Measurements from ENCODE around the gene PGAM4.
A peak's percentile ranks its signal among the peaks of the same experiment; 100 is the strongest.
"Not testable (repeated sequence)": the region's sequence is repeated elsewhere in the genome, so short reads cannot be mapped to it uniquely, and the experiment has no call there.

The PGAM4 gene

DNA sequence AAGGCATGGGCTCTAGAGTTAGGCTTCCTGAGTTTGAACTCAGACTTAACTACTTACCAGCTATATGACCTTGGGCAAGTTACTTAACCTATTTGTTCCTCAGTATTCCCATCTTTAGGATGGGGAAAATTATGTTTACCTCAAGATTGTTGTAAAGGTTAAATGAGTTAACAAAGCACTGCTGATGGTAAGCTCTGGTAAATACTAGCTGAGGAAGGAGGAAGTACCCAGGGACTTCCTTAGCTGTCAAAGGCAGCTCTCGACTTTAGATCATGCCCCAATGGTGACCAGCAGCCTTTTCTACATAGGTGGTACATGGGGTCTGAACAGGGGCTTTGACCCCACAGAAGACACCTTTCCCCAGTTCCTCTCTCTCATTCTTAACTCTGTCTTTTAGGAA lies 38.9 kb downstream of the PGAM4 start:
- Histone ChIP-seq H3K79me2 (ENCODE audit: control insufficient read depth, insufficient read depth, low read length, unreplicated experiment) (no peaks in the 10 kb centered on the region), H3K27ac (ENCODE audit: low read depth, low read length) (no peak overlapping the region), H2AFZ (ENCODE audit: low read length, unreplicated experiment) (no peak overlapping the region), H3K27me3 (ENCODE audit: insufficient read depth, low read length) (no peaks in the 10 kb centered on the region), H3K36me3 (ENCODE audit: insufficient read depth, low read length) (no peaks in the 10 kb centered on the region), H3K4me1 (ENCODE audit: control insufficient read depth, insufficient read depth, low read length, unreplicated experiment) (no peaks in the 10 kb centered on the region), H3K4me3 (ENCODE audit: low read depth, low read length) (no peak overlapping the region)

DNA sequence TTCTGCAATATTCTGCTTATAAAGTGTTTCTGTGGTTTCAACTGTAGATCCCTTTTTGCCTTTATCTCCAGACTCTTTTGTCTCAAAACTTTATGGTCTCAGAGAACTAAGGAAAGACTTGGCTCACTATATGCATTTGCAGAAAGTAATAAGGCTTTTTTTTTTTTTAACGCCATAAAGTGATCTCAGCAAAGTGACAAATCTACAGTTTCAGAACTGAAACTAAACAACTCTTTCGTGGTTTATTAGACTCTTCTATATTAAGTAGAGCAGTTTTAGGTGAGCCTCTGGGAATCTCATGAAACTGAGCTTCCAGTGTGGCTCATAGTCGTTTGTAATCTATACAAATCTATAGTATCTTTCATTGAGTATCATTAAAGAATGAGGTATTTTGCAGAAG lies 43.7 kb downstream of the PGAM4 start:
- no peaks in the 10 kb centered on the region for H3K79me2 ChIP-seq (ENCODE audit: control insufficient read depth, insufficient read depth, low read length, unreplicated experiment)
- no peaks in the 10 kb centered on the region for H3K27me3 ChIP-seq (ENCODE audit: insufficient read depth, low read length)
- no peaks in the 10 kb centered on the region for H3K36me3 ChIP-seq (ENCODE audit: insufficient read depth, low read length)
- no peak overlapping the region for H2AFZ ChIP-seq (ENCODE audit: low read length, unreplicated experiment)
- no peak overlapping the region for H3K27ac ChIP-seq (ENCODE audit: low read depth, low read length)
- peak overlapping the region; percentile 65 for H3K4me3 ChIP-seq (ENCODE audit: low read depth, low read length)
- no peaks in the 10 kb centered on the region for H3K4me1 ChIP-seq (ENCODE audit: control insufficient read depth, insufficient read depth, low read length, unreplicated experiment)

DNA sequence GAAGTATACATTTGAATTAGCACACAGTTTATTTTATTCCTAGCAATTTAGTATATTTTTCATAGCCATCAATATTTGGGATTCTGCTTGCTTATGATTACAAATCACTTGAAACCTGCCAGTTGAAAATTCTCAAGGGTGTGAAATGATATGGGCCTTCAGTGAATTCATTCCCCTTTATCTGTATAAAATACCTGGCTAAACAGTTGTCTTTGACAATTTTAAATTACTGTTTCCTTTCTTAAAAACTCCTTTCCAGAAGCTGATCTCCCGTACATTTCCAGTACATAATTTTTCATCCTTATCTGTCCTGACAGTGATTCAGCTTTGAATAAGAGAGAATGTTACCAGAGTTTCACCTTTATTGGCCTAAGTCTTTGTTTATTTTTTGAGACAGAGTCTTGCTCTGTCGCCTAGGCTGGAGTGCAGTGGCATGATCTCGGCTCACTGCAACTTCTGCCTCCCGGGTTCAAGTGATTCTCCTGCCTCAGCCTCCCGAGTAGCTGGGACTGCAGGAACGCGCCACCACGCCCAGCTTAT lies 45.0 kb downstream of the PGAM4 start:
- no peaks in the 10 kb centered on the region for H3K27me3 ChIP-seq (ENCODE audit: insufficient read depth, low read length)
- no peak overlapping the region for H2AFZ ChIP-seq (ENCODE audit: low read length, unreplicated experiment)
- no peaks in the 10 kb centered on the region for H3K36me3 ChIP-seq (ENCODE audit: insufficient read depth, low read length)
- H3K27ac ChIP-seq (ENCODE audit: low read depth, low read length), result no peak overlapping the region
- no peak overlapping the region for H3K4me3 ChIP-seq (ENCODE audit: low read depth, low read length)
- H3K79me2 ChIP-seq (ENCODE audit: control insufficient read depth, insufficient read depth, low read length, unreplicated experiment), result no peaks in the 10 kb centered on the region
- no peaks in the 10 kb centered on the region for H3K4me1 ChIP-seq (ENCODE audit: control insufficient read depth, insufficient read depth, low read length, unreplicated experiment)

DNA sequence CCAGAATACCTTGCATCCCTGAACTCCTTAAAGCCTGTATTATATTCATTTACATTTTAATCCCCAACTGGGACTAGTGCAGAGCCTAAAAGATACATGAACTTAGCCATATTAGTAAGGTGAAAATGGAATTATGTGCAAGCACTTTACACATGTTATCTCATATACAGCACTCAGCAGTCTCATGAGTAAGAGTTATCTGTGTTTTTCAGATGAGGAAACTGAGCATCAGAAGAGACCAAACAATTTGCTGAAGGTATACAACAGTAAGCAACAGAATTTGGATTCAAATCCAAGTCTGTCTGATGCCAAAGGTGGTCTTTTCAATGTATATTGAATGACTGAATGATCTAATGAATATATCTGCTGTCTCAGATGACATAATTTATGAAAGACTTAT lies 46.7 kb downstream of the PGAM4 start:
- no peak overlapping the region for H2AFZ ChIP-seq (ENCODE audit: low read length, unreplicated experiment)
- H3K4me3 ChIP-seq (ENCODE audit: low read depth, low read length), result no peak overlapping the region
- H3K27ac ChIP-seq (ENCODE audit: low read depth, low read length), result no peak overlapping the region
- H3K36me3 ChIP-seq (ENCODE audit: insufficient read depth, low read length), result no peaks in the 10 kb centered on the region
- H3K4me1 ChIP-seq (ENCODE audit: control insufficient read depth, insufficient read depth, low read length, unreplicated experiment), result no peaks in the 10 kb centered on the region
- H3K27me3 ChIP-seq (ENCODE audit: insufficient read depth, low read length), result no peaks in the 10 kb centered on the region
- H3K79me2 ChIP-seq (ENCODE audit: control insufficient read depth, insufficient read depth, low read length, unreplicated experiment), result no peaks in the 10 kb centered on the region

DNA sequence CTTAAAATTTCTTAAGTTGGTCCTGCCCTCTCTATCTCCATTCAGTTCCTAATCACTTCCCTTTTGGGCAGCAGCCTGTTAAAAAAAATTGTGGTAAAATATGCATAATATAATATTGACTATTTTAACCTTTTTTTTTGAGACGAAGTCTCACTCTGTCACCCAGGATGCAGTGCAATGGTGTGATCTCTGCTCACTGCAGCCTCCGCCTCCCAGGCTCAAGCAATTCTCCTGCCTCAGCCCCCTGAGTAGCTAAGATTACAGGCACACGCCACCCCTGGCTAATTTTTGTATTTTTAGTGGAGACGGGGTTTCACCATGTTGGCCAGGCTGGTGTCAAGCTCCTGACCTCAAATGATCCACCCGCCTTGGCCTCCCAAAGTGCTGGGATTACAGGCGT lies 50.1 kb downstream of the PGAM4 start:
- not testable (repeated sequence) for H3K27me3 ChIP-seq (ENCODE audit: insufficient read depth, low read length); H2AFZ ChIP-seq (ENCODE audit: low read length, unreplicated experiment); H3K27ac ChIP-seq (ENCODE audit: low read depth, low read length); H3K79me2 ChIP-seq (ENCODE audit: control insufficient read depth, insufficient read depth, low read length, unreplicated experiment); H3K4me1 ChIP-seq (ENCODE audit: control insufficient read depth, insufficient read depth, low read length, unreplicated experiment); H3K4me3 ChIP-seq (ENCODE audit: low read depth, low read length); H3K36me3 ChIP-seq (ENCODE audit: insufficient read depth, low read length)

DNA sequence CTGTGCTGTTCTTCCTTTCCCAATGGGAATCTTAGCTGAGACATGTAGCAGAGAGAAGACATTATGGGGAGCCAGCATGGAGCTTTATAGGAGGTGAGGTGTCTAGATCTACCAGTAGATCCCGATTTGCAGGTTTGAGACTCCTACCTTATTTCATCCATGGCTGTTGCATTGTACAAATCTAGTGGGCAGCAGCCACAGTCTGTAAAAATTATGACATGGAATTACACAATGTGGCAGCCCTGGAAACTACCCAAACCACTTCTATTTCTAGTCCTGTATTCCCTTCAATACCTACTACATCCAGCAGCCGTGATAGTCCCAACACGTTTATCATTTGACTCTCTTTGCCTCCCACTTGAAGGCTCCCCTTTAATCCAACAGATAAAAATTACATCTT lies 50.9 kb downstream of the PGAM4 start:
- Histone ChIP-seq H3K79me2 (ENCODE audit: control insufficient read depth, insufficient read depth, low read length, unreplicated experiment) (no peaks in the 10 kb centered on the region), H3K4me1 (ENCODE audit: control insufficient read depth, insufficient read depth, low read length, unreplicated experiment) (no peaks in the 10 kb centered on the region), H2AFZ (ENCODE audit: low read length, unreplicated experiment) (no peak overlapping the region), H3K27me3 (ENCODE audit: insufficient read depth, low read length) (no peaks in the 10 kb centered on the region), H3K27ac (ENCODE audit: low read depth, low read length) (no peak overlapping the region), H3K4me3 (ENCODE audit: low read depth, low read length) (no peak overlapping the region), H3K36me3 (ENCODE audit: insufficient read depth, low read length) (no peaks in the 10 kb centered on the region)
